ENCODE data around the gene SCAMP2.

Gene SCAMP2

DNA sequence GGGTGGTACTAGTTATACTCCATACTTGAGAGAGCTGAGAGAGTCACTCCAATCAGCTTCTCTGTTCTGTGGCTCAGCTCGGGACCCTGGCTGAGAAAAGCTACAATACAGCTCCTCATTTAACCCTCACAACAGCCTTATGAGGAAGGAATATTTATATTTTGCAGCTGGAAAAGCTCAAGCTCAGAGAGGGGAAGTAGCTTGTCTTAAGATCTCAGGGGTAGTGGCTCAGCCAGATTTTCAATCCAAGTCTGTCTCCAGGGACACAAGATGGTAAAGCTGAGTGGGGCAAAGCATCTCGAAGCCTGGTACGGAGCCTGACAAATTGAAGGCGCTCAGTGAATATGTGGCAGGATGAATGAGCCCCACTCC, 14.8 kb downstream of the SCAMP2 start:
- peak; percentile 24 to 25 for DNase-seq

DNA sequence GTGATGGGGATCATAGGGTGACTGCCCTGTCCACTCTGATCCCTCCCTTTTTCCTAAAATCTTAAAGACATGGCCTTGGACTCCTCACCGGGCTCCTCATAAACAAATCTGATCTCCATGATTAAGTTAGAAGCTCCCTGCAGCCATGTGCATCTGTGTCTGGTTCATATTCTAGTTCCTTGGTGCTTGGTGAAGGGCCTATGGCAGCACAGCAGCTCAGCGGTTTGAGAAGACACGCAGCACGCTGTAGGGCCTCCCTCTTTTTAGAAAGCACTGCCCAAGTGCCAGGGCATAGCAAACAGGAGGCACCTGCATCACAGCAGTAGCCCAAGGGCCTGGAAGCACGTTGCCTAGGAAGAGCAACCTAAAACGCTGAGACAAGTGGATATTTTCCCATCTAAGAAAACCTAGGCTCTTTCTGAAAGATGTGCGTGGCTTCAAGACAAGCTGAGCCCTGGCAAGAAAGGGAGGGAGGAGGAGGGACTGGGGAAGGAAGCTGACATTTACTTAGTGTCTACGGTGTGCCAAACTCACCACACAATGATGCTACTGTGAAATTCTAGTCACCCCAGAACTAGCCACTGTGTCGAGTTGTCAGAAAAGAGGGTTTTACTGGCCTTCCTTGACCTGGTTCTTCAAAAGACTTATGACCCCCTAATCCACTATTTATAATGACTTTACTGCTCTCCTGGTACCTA, 15.3 kb downstream of the SCAMP2 start:
- no peak for DNase-seq

DNA sequence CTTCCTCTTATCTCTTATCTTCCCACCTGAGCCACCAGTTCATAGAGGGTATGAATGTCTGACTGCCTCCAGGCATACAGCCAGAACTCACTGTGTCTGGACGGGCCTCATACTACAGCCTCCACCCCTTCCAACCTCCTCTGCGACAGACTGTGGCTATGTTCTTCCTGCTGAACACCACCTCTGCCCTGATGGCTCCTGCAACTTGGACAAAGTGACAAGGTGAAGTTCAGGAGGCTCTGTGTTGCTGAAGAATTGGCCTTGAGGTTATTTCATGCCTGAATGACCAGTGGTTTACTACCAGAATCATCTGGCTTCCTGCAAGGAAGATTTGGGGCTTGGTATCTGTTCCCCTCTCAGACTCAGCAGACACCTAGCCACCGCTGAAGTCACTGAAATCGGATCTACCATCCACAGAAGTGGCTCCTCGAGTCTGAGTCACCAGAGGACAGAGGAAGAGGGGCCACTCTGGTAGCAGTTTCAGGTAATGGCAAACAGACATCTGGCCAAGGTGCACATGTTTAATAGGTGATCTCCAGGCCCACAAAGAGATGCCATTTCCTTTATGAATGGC, 16.0 kb downstream of the SCAMP2 start:
- DNase-seq, result no peak

DNA sequence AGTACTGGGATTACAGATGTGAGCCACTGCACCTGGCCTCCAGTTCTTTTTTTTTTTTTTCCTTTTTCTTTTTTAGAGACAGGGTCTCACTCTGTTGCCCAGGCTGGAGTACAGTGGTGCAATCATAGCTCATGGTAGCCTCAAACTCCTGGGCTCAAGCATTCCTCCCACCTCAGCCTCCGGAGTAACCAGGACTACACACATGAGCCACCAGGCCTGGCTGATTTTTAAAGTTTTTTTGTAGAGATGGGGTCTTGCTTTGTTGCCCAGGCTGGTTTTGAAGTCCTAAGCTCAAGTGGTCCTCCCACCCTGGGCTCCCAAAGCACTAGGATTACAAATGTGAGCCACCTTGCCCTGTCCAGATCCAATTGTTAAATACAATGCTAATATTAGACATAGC, 16.6 kb downstream of the SCAMP2 start:
- DNase-seq, result no peak

DNA sequence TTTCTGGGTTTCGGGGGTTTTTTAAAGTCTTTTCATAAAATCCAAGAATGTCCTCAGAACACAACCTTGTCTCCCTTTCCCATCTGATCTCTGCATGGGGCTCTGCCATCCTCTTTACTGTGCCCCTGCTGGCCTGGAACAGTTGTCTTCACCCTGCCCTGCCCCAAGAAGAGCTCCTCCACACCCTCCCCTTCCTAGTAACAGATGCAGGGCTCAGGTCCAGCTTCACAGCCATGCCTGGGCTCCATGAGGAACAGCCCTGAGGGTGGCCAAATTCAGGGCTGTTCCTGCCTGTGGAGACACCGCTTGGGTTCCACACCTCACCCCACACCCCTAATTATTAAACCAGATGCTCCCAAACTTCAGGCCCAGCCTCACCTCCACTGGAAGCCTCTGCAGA, 17.3 kb downstream of the SCAMP2 start:
- DNase-seq, result no peak

DNA sequence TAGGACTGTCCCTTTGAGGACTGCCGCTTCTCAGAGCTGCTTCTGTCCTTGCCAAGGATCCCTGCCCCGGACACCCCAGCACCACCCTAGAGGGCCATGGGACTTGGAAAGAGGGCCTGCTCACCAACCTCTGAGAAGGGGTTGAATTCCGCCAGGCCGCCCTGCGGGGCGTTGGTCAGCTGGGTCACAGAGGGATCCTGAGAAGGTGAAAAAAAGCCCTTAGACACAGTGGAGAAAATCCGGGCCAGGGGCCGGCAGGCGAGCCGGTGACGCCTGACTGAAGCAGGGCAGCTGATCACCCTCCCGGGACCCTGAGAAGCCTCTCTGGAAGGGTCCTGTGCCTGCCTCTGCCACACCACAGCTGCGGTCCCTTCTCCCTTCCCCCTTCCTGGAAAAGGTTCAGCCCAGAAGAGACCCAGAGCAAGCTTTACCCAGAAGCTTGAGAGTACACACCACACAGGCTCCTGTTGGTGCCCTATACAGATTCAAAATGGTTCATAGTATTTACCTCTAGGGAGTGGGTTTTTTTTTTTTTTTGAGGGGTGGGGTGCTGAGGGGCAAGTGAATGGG, 18.6 kb downstream of the SCAMP2 start:
- DNase-seq, result no peak

DNA sequence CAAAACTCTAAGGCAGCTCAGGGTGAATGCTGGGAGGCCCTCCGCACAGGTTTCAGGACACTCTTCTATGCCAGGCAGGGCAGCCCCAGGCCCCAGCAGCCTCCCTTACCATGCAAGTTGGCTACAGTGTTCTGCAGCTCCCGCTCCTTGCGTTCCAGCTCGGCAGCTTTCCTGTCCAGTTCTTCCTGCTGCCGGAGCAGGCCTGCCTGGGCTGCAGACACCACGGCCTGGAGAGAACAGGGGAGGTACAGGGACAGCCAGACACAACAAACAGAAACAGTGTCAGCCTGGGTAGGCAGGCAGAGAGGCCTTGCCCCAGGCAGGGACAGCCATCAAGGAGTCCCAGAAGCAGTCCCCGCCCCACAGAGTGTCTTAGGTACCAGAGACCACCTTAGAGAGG, 21.2 kb downstream of the SCAMP2 start:
- DNase-seq, result no peak

DNA sequence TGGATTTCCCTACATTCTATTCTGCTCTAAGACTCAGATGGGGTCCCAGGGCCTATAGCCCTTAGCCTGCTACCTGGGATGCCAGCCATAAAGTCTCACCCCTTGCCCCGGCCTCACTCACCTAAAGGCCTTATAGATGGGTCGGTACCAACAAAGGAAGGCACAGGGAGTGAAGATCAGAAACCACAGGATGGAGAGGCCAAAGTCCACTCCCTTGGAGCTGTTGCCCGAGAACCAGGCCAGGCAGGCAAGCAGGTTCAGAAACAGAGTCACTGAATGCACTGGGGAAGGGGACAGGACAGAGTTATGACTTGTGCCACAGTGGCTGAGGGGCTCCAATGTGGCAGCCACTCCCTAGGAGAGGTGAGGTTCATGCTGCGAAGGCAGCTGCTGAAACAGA, 22.8 kb downstream of the SCAMP2 start:
- DNase-seq, result no peak

DNA sequence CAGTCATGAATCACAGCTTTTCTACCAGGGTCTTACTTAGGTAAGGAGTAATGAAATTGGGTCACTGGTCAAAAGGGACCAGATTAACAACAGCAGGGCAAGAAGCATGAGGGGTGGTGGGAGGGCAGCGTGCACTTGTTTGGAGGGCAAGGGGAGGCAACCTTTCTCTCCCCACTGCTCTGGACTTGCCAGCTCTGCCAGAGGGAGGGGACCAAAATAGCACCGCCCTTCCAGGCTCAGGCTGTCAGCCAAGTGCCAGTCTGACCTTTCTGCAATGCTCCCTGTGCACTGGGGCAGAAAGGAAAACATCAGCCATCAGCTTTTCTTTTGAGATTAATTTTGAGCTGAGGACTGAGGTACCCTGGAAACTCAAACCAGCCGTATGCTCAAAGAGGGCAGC, 25.7 kb downstream of the SCAMP2 start:
- no peak for DNase-seq

DNA sequence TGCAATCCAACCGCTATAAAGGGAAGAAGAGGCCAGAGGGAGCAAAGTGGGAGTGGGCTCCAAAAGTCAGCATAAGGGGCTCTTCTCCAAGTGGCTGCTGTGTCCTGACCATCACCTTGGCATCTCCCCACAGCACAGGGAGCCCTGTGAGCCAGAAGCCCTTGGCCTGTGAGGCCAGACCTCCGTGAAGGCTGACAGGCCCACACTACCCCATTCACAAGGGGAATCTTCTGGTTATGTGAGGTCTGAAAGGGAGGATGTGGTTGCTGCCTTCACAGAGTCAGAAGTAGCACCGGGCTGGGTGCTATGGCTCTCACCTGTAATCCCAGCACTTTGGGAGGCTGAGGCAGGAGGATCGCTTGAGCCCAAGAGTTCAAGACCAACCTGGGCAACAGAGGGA, 27.6 kb downstream of the SCAMP2 start:
- DNase-seq, result no peak

DNA sequence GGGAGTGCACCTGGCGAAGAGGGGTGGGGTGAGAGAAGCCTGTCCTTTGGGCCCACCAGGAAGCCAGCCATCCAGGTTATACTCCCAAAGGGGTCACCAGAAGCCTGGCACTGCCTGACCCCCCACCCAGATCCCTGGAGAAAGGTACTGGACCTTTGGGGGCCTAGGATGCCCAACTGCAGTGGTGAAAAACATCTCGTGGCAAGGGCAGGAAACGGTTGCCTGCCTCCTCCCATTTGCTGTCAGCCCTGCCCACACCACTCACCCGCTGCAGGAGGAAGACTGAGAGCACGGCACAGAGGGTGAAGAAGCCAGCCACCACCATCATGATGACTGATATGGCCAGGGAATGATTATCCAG, 28.0 kb downstream of the SCAMP2 start:
- DNase-seq, result peak; percentile 6 to 45

DNA sequence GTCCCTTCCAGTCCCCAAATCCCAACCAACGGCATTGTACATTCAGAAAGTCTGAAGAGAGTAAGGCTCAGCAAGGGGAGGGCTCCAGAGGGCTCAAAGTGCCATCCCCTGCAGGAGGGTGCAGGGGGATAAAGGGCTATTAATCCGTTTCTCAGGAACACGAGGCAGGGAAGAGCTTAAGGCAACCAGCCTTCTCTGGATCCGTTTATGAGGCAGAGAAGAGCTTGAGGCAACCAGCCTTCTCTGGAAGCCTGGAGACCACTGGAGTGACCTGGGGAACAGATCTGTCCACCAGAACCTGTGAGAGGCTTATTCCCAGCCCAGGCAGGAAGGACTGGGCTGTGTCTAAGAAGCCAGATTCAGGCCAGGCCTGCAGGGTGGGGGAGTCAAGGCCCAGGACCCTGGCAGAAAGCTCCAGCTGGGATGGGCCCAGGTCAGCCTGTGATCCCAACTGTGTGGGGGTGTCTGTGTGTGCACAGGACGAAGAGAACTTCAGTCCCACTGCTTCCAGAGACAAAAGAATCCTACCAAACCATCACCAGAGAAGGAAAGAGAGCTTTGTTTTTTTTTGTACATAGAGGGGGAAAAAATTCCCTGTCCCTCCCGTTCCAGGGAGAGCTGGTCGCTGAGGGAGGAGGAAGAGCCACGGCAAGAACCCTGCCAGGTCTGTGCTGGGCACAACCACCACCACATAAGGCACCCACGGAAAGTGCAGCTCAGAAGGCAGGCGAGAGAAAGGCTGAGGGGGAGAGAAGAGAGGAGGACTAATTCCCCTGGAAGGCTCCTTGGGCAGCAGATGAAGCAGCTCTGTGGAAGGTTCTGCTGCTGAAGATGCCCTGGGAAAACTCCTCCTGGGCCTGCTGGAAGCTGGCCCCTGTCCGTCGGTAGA, 28.6 kb downstream of the SCAMP2 start:
- DNase-seq, result no peak

DNA sequence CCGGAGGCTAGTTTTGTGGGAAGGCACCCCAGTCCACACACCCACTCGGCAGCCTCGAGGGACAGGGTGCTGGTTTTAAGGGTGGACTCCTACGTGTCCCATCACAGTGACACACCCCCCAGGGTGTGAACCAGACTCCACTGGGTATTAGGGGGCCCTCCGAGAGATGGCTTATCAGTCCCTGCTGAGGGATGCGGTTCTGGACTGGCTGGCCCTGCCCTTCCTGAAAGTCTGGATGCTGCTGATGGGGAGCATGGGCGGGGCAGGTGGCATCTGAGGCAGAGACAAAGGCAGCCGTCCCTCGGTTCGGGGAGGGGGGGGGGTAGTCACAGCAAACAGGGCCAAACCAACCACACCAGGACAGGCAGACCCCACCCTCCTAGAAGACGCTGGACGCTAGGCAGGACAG, 29.3 kb downstream of the SCAMP2 start:
- DNase-seq, result no peak

DNA sequence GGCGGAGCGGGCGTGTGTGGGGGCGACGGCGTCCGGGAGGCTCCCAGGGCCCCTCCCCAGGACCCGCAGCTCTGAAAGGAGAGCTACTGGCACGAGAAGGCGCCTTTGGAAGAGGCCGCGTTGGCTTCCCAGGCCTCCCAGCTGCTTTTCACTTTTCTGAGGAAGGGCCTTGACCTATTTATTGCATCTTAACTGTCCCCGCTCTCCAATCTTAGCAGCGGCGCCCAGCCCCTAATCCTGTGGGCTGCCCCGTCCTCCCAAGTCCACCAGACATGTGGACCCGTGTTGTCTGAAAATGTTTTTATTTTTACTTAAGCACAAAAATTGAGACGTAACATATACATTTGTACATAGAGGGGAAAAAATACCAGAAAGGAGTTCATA, 29.7 kb downstream of the SCAMP2 start:
- no peak for DNase-seq

DNA sequence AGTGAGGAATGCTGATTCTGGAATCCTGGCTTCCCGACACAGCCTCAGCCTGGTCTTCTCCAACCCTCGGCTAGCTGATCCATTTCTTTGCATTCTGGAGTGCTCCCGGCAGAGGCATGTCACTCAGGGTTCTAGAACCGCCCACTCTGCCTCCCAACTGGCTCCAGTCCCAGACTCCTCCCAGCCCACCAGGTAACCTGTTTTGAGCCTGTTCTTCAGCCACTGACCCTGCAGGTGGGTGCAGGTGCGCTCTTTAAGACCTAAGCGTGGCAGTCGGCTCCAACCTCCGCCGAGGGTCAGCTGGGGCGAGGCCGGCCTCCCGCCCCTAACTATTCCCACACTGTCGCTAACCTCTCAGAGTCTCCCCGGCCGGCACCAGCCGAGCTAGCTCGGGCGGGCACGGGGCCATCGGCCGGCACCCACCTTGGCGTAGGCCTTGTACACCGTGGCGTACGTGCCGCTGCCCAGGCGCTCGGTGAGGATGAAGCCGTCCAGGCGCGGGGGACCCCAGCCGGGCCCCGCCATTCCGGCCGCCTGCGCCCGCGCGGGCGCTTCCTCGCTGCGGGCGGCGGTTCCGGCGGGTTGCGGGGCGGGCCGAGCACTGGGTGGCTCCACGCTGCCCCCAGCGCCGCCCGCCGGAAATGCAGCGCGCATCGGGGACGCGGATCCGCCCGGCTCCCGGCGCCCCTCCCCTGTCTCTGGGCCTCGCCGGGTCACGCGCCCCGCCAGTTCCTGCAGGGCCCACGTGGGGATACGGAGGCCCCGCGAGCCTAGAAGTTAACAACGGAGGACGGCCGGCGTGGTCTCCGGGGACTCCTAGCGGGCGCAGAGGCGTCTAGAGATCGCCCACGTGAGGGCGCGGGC, 30.4 kb downstream of the SCAMP2 start, which contains the start of gene ULK3:
ULK3 (minus strand) TSS at position 576 of the 864 bp plus-strand sequence; CDS start at position 525, 51 bp downstream.
- DNase-seq, result peak; percentile 93 to 94

DNA sequence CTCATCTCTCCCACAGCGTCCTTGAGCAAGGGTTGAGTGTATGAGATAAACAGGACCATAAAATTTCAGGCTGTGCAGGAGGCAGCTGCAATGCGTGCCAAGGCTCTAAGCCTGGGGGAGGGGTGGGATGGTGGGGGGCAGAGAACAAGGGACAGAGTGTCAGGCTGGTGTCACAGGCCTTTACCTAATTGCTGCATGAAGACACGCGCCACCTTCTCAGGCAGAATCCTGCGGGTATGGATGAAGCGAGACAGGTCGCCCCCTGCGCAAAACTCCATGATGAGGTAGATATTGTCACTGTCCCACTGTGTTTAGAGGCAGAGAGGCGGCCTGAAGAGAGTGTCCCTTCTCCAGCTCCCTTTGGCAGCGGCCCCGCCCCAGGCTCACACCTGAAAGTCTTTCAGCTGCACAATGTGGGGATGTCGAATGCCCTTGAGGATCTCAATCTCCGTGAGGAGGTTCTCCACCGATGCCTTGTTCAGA, 31.2 kb downstream of the SCAMP2 start:
- no peak for DNase-seq

DNA sequence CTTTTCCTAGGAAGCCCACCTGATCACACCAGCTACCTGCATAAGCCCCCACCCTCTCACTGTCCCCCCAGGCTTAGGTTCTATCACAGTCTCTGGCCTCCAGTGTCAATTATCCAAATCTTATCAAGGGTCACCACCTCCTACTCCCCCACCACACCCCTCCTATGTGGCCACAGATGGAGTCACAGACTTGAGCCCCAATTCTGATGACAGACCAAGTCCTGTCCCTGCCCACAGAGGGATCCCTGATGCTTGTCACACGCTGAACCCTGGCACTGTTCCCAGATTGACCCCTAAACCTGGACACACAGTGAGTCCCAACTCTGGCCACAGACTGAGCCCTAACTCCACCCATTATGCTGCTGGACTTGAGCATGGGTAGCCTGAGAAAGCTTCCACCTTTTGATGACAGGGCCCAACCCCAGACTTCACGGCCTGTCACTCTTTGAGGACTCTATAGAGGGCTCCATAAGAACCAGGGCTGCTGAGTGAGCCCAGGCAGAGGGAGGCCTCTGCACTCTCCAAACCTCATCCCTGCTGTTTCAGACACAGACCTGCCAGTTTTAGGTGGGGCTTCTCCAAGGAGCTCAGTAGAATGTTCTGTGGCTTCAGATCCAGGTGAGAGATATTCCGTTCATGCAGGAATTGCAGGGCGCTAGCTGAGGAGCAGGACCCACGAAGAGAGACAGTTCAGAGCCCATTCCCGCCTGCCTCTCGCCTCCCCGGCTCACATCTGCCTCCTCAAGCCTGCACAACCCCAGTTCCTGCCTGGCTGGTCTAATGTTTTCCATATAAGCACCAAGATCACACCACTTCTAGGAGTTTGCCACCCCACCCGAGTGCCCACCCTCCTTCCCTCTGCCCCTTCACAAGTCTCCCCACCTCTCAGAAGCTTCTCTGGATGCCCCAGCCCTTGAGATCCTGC, 32.1 kb downstream of the SCAMP2 start:
- DNase-seq, result no peak

DNA sequence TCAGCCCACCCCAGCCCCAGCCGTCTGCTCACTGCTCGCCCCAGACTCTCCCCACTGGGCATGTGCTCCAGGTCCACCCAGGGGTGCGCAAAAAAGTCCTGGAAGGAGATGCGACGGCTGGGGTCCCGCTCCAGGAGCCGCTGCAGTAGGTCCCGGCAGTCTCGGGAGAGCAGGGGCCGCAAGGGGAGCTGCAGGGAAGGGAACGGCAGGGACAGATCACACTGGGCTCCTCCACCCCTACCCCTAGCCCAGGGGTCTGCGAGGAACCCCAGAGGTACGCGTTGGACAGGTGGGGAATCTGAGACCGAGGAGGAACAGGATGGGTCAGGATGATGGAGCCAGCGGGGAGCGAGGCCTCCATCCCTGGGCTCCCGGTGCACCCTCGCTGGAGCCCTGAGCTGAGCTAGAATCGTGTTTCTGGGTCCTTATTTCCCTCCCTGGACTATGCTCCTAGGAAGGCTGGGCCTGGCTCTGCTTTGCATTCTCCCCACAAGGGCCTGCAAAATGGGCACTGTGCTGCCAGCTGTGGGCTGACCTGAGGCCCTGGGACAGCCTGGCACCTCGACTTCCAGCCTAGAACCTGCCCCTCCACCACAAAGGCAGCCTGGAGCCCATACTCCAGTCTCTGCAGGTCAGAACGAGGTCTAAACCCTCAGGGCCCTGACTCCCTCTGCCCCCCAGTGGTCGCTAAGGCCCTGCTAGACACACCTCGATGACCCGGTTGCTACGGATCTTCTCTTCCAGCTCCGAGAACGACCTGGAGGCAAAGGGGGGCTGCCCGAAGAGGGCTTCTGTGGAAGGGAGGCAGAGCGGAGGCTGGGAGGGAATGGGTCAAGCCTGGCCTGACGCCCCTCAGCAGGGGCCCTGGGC, 33.4 kb downstream of the SCAMP2 start:
- no peak for DNase-seq

DNA sequence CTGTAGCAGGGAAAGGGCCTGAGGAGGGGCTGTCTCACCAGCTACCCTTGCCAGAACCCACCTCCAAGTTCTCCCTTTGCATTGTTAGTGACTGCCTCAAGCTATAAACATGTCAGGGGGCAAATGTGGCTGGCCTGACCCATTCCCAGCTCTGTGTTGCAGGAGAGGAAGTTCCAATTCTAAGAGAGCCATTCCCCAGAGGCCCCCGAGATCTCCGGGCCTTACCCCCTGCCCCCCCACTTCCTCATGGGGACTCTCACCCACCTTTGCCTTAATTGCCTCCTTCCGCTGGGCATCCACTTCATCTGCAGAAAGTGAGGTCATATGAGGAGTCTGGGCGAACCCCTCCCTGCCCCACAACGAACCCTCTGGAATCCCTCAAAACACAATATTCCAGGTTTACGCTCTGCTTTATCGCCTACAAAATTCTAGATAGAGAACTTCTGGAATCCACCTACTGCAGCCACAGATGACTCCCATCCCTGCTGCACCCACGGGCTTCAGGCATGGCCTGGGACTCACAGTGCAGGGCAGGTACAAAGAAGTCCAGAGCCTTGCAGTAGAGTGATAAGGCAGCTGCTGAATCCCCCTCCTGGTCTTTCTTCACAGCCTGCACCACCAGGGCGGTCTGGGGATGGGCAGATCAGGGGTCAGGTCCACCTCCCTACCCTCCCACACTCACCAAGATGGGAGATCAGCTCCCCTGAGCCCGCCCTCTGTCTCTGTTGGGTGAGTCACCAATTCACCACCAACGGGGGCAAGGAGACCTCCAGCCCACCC, 34.2 kb downstream of the SCAMP2 start:
- DNase-seq, result no peak
